Superior temporal gyrus (tissue), 1 donor: Measurements from ENCODE around the gene MPHOSPH9.

Experiments used
- DNase-seq: peaks from one replicate; pipeline ENCODE4 v3.0.0-alpha.2; 2016; ENCODE audit errors: extremely low spot score

The MPHOSPH9 gene, protein sequence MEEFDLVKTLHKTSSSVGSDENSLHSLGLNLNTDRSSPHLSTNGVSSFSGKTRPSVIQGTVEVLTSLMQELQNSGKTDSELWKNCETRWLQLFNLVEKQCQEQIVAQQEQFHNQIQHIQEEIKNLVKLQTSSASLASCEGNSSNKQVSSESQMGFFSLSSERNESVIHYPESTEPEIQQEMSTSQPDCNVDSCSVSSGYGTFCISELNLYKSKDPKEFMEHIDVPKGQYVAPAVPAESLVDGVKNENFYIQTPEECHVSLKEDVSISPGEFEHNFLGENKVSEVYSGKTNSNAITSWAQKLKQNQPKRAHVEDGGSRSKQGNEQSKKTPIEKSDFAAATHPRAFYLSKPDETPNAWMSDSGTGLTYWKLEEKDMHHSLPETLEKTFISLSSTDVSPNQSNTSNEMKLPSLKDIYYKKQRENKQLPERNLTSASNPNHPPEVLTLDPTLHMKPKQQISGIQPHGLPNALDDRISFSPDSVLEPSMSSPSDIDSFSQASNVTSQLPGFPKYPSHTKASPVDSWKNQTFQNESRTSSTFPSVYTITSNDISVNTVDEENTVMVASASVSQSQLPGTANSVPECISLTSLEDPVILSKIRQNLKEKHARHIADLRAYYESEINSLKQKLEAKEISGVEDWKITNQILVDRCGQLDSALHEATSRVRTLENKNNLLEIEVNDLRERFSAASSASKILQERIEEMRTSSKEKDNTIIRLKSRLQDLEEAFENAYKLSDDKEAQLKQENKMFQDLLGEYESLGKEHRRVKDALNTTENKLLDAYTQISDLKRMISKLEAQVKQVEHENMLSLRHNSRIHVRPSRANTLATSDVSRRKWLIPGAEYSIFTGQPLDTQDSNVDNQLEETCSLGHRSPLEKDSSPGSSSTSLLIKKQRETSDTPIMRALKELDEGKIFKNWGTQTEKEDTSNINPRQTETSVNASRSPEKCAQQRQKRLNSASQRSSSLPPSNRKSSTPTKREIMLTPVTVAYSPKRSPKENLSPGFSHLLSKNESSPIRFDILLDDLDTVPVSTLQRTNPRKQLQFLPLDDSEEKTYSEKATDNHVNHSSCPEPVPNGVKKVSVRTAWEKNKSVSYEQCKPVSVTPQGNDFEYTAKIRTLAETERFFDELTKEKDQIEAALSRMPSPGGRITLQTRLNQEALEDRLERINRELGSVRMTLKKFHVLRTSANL

DNA sequence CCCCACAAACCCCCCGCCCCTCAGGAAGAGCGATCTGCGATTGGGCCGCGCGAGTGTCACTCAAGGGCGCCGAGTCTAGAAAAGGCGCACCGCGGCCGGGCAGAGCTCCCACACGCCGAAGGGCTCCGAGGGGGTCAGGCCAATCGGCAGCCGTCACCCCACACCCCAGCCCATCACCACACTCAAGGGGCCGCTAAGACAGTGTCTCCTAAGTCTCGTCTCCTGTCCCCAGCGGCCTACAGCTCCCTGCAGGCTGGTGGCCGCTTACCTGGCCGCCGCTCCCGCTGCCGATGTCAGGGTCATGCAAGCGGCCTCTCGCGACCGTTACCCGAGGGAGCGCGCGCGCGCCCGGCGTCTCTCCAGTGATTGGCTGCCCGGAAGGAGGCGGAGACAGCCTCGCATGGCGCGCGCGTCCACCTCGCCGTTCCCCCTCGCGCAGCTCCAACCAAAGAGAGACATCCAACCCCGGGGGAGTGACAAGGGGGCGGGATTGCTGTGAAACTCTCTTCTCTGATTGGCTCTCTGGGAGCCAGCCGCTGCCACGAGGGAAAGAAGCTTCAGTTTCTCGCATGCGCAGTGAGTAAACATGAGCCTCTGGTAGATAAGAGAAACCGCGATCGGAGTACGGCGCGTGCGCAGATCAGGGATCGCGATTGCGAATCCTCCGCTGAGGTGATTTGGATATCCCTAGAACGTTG, at the start of gene MPHOSPH9, which contains the start of gene MTRFR:
MPHOSPH9 (minus strand) TSS at position 335 of the 698 bp plus-strand sequence. CDS start 2,777 bp downstream, outside the sequence.
MTRFR (plus strand) TSS at position 630 of the 698 bp plus-strand sequence. CDS start 20,239 bp downstream, outside the sequence.
- peak; percentile 100 for DNase-seq

DNA sequence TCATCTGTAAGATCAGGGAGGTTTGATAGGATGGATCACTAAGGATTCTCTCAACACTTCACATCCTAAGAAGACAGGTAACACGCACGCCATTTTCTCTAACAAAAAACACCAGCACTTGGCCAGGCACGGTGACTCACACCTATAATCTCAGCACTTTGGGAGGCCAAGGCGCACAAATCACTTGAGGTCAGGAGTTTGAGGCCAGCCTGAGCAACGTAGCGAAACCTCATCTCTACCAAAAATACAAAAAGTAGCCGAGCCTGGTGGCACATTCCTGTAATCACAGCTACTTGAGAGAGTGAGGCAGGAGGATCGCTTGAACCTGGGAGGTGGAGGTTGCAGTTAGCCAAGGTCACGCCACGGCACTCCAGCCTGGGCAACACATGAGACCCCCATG, 49.2 kb upstream of the MPHOSPH9 start:
- no peak for DNase-seq

DNA sequence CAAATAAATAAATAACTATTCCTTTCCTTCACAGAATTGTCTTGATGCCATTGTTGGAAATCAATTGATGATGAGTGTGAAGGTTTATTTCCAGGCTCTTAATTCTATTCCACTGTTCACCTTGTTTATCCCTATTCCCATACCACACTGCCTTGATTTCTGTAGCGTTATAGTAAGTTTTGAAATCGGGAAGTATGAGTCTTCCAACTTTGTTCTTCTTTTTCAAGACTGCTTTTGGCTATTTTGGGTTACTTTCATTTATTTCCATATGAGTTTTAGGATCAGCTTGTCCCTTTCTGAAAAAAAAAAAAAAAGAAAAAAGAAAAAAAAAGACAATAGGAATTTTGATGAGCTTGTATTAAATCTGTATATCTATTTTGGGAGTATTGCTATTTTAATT, 48.0 kb upstream of the MPHOSPH9 start:
- DNase-seq: no peak

DNA sequence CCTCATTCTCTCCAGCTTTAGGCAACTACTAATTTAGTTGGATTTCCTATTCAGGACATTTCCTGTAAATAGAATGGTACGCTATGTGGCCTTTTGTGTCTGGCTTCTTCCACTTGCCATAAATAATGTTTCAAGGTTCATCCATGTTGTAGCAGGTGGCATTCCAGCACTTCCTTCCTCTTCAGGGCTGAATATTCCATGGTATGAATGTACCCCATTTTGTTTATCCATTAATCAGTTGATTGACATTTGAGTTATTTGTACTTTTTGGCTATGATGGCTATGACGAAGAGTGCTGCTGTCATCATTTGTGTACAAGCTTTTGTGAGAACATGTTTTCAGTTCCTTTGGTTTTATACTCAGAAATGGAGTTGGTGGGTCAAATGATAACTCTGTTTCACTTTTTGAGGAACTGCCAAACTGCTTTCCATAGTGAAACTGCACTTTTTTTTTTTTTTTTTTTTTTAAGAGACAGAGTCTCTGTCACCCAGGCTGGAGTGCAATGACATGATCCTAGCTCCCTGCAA, 45.2 kb upstream of the MPHOSPH9 start:
- DNase-seq: no peak

DNA sequence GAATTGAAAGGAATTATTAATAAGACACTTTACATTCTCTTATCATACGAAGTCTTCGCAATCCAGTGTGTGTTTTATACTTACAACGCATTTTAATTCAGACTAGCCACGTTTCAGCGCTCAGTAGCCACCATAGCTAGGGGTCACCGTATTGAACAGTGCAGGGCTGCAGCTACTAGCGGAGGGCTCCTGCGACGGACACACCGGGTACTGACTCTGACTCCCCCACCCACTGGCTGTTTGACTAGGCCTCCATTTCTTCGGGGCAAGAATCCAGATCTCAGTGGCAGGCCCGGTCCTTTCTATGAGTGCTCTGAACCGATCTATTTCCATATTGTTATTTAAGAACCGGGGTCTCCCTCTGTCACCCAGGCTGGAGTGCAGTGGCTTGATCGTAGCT, 40.2 kb upstream of the MPHOSPH9 start:
- no peak for DNase-seq

DNA sequence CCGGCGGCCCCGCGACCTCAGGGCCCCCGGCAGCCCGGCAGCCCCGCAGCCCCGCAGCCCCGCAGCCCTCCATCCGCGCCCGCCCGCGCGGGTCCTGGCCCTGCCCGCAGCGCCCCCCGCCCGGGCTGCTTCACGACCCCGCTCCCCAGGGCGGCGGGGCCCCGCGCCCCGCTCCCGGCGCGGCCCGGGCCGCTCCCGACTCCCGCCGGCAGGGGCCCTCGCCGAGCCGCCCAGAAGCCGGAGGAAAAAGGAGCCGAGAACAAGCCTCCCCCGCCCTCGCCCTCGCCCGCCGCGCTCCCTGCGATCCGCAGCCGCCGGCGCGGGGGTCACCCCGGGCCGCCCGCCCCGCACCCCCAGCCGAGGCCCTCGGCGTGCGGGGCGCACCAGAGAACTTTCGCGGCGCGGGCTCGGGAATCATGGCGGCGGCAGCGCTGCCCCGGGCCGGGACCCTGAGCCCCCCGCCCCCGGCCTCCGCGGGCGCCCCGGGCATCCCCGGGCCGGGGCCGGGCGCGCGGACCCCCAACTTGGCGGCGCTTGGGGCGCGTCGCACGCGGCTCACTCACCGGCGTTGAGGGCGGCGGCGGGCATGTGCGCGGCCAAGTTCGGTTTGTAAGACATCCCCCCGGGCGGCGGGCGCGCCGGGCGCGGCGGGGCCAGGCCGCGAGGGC, 38.2 kb upstream of the MPHOSPH9 start:
- DNase-seq: peak; percentile 63

DNA sequence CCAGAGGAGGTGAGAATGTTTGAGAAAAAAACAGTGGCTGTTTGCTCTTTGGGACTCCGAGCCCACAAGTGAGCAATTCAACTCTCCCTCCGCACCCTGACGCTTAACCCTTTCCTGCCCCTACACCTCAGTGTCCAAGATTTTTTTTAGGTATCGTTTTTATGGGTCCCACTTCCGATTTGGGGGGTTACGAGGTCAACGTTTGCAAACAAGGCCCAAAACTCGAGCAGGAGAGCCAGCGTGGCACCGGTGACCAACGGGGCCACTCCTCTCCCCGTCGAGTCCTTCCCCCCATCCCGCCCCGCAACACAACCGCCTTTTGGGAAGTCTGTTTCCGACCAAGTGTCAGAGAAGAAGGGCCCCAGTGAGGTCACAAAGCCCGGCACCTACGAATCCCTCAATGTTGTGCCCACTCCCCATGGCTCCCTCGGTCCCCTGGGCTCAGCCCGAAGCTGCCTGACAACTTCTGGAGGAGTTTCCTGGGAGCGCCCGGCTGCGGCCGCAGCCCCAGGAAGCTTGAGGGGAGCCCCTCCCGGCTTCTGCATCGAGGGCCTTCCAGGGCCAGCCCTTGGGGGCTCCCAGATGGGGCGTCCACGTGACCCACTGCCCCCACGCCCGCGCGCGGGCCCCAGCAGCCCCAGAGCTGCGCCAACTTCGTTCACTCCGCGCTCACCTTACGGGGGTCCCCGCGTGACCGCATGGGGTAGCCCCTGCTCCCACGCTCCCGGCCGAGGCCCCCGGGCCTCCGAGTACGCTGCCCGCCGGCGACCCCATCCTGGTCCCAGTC, 37.5 kb upstream of the MPHOSPH9 start:
- peak; percentile 58 for DNase-seq

DNA sequence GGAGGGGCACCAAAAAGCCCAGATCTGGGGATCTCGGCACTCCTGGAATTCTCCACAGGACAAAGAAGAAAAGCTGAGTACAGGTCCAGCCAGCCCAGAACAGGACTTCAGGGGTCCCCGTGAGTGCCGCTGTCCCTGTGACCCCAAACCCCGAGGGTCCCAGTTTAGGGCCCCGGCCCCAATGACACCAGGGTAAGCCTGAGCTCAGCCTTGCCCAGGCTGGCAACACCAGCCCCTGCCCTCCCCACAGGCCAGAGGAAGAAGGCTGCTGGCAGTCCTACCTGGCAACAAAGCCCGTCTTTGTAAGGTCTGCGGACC, 36.9 kb upstream of the MPHOSPH9 start:
- DNase-seq: no peak

DNA sequence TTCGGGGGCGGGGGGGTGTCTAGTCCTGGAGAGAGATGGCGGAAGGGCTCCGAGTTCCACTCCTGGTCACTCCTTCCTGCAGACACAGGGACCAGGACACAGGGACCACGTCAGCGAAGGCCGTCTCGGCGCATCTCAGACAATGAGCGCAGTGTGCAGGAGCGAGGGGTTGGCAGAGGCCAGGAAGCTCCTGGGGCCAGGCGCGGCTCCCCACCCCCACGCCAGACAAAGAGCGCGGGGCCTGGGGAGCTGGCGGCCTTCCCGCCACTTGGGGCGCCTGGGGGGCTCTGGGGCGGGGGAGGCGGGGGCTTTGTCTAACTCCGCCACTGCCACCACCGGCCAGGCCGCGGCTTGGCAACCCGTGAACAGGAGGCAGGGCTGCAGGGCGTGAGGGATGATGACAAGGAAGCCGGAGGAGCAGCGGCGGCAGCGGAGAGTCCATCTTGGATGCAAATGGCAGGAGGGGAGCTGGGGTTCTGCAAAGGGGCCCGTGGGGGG, 36.5 kb upstream of the MPHOSPH9 start:
- DNase-seq: peak; percentile 86

DNA sequence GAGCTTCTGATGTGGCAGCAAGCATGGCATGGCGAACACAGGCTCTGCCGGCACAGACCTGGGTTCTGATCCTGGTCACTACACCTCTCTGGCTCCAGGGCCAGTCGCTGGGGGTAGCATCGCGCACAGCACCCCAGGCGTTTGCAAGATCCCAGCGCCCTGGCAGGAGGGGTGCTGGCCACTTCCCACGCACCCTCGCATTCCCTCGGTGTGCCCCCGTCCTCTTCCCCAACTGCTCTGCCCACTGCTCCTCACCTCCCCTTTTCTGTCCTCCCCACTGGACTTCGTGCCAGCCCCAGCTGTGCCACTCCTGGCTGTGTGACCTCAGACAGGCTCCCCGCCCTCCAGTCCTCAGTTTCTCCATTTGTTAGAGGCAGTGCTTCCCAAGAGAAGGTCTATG, 35.9 kb upstream of the MPHOSPH9 start:
- DNase-seq: peak; percentile 64

DNA sequence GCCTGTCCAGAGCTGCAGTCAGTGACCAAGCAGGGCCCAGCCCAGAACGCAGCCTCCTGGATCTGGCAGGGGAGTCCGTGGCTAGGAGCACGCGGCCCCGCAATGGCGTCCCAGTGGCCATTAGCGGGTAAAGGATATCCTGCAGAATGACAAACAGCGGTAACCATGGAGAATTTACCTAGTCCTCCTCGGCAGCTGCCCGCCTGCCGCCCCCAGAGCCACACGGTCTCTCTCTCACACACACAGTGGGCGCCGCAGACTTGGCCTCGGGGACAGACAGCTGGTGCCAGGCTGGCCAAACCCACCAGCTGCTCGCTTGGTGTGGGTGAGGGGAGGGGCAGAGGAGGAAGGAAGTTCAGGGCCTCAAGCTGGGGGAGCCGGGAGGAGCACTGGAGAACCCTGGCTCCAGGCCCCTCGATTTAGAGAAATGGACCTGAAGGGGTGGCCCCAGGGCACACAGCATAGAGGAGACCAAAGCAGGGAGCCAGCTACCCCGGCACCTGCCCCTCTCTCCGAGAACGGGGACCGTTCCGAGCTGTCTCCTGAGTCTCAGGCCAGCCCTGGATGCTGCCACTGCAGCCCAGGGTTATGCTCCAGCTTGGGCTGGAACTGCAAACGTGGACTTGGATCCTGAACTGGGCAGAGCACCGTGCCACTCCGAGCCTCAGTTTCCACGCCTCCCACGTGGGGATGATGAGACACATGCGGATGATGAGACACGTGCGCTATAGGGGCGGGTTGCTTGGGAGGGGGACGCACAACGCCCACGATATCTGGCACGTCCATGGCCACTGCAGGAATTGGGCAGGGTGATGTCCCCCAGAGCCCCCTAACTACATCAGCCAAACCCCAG, 35.3 kb upstream of the MPHOSPH9 start:
- peak; percentile 76 for DNase-seq

DNA sequence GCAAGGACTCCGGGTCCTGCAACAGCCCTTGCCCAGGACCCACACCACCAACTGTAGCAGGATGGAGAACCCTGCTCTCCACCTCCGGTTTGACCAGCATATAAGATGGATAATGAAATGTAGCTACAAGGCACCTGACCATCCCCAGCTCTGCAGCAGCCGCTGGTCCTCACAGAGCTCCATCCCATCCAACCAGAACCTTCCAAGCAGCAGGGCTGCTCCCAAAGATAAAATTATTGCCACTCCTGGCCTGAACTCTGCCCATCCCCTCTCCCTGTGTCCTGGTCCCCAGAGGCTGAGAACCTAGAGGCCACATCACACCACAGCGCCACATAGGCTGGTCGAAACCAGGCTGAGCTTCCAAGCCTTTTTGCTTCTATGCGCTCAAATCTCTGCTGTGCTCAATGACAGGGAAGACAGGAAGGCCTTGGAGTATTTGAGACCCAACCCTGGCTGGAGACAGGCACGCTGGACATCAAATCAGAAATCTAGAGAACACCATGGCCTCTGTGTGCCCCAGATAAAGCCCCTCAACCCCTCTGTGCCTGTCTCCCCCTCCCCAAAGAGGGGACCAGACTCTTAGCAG, 34.5 kb upstream of the MPHOSPH9 start:
- no peak for DNase-seq

DNA sequence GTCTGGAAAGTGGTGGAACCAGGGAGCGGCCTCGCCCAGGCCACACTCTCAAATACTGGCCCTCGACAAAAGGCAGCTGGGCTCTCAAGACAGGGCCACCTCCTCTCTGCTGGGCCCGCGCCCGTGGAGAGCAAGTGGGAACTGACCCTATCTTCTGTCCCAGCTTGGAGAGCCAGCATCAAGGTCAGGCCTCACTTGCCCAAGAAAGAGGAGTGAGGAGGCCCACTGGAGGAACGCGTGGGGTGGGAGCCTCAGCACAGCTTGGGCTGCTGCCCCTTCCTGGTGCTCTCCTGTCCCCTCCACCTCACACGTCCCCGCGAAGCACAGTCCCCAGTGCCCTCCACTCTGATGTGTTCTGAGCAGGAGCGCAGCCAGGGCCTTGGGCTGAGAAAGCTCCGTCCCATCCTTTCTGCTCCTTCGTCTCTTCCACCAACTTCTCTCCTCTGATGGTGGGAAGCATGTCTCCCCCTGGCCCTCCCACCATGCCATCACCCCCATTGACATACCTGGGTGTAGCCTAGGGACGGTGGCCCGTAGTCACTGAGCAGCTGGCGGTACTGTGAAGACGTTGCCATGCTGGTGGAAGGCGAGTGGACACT, 33.8 kb upstream of the MPHOSPH9 start:
- no peak for DNase-seq

DNA sequence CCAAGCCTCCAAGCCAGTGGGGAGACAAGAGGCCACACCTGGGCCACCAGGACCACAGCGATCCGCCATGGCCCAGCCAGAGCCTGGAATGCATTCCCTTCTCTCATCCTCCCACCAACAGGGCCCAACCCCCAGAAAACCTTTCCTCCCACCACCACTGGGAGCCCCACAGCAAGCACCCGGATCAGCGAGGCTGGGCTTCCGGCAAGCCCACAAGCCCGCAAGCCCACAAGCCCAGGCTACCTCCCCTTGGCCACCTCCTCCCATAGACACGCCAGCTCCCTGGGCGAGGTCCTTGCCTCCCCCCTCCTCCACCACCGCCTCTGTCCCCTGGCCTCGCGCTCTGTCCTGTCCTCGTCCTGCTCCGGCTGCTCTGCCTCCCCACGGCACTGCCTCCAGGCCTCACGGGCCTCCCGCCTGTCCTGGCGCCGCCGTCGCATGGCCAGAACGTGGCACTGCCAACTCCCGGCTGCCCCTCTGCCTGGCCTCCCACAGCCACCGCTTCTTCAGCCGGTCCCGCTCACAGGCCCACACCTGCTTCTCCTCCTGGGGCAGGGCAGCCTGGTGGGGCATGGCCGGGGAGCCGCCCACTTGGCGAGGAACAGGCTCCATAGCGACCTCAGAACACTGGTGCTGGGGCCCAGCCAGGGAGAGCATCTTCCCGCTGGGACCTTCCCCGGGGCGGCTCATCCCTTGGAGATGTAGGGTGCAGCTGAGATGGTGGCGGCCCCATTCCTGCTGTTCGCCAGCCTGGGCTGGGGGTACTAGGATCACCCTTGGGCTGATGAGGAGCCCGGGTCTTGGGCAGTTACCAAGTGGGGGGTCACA, 33.1 kb upstream of the MPHOSPH9 start:
- no peak for DNase-seq

DNA sequence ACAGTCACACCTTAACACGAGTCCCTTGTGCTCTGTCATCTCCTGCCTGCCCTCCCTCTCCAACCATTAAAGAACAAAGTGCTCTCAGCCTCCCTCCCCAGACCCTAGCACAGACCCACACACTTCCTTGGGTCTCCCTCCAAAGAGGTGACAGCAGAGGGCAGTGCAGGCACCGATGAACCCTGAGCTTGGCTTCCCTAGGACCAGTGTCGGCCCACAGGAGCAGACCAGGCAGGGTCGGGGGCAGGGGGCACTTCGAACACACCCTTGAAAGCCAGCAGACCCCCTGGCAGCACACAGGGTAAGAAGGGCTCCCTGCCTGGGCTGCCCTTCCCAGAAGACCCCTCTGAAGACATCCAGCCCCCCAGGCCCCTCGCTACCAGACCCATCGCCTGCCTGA, 31.7 kb upstream of the MPHOSPH9 start:
- no peak for DNase-seq

DNA sequence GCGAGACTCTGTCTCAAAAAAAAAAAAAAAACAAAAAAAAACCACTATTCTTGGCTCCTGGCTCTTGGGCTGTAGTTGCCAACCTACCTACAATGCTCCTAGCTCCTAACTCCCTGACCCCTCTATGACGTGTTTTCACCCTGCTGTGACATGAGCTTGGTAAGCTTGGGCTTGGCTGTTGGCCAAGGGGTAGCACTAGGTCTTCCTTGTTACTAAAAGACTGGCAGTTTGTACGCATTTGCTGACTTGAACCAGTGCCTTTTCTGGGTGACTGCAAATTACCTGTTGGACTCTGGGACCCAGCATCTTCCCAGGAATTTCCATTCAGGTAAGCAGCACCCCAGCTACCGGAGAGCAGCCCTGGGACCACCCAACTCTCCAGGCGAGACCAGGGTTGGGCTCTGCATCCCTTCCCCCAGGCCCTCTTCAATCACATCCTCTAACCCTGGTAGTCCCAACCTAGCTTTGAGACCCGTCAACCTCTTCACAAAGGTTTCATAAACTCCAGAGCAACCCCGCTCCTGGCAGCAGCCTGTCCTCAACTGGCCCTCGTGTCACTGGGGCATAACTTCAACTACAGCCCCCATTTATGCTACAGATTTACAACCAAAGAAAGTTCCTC, 30.4 kb upstream of the MPHOSPH9 start:
- DNase-seq: no peak

DNA sequence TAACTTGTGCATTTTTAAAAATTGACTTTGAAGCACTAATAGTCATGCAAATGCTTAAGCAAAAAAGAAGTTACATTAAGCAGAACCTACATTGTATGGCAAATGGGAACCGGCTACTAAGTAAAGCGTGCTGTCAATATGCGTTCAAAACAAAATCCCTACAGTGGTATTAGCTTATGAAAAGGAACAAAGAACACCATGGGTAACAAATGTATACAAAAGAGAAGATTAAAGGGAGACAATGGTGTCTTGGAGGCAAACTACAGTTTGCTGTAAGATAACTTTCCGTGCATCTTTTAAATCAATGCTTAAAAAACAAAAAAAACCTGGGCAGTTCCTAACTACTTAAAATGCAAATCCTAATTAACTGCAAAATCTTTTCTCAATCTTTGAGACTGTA, 28.3 kb upstream of the MPHOSPH9 start:
- no peak for DNase-seq
